ENCODE measurements around the gene COL1A1. TPM values are rescaled to one million over a fixed set of nuclear protein-coding genes. Genes with fewer than 3 reads are reported as not detected.

The COL1A1 gene
- polyA plus RNA-seq, 1 of the 3 experiments (the other 2 are of a cell fraction) = 1,461 TPM

- TF ChIP-seq REST (IDR thresholded peaks at IDR 0.05; ENCODE audit: low read depth, low read length) (no peak), TCF12 (IDR thresholded peaks at IDR 0.05) (no peak), TAF1 (IDR thresholded peaks at IDR 0.05; ENCODE audit: borderline replicate concordance, low read depth, low read length) (no peak), EZH2phosphoT487 (IDR thresholded peaks at IDR 0.05; ENCODE audit: borderline replicate concordance, low read depth) (no peak), FOXJ3 (CRISPR knock-in tag; IDR thresholded peaks at IDR 0.05) (no peak), FOXM1 (IDR thresholded peaks at IDR 0.05; ENCODE audit: low read depth) (no peak)
Measured at GRCh38 chr17:50144355-50144754, 57.1 kb downstream of the COL1A1 start (continued).

GRCh38 chr17:50143461-50144176 lies 57.8 kb downstream of the COL1A1 start:
- Histone ChIP-seq H3K9ac (no peak overlapping the region), H3K27ac (ENCODE audit: low read depth in 2 of 2, low read length in 1 of 2) (no peak overlapping the region), H3F3A (replicated peaks; ENCODE audit: insufficient read depth) (peaks cover 31% of the 10 kb centered on the region), H3K27me3 (ENCODE audit: insufficient read depth) (no peaks in the 10 kb centered on the region), H3K79me2 (ENCODE audit: insufficient read depth) (peaks cover 66% of the 10 kb centered on the region), H4K20me1 (ENCODE audit: insufficient read depth) (peaks cover 78% of the 10 kb centered on the region), H3K4me2 (no peak overlapping the region), H2AFZ (ENCODE audit: low read depth) (no peak overlapping the region), H3K9me2 (no peaks in the 10 kb centered on the region), H3K9me3 (no peaks in the 10 kb centered on the region), H3K36me3 (replicated peaks in 1 of 2; ENCODE audit: control insufficient read depth in 1 of 2, insufficient read depth in 2 of 2, low read length in 1 of 2) (peaks cover 45 to 68% of the 10 kb centered on the region in 2 experiments), H3K4me1 (ENCODE audit: control insufficient read depth in 1 of 2, insufficient read depth in 2 of 2, low read depth in 1 of 2, low read length in 1 of 2) (peaks cover 21 to 36% of the 10 kb centered on the region in 2 experiments; a peak in 3 of 4 replicates), H3K4me3 (ENCODE audit: low read depth in 2 of 2, low read length in 1 of 2) (no peak overlapping the region)
- POLR2A ChIA-PET = no interaction called here
- CTCF ChIA-PET = interaction anchor here (1.0 to 9.3 kb wide), 6 partner anchors 18 to 155 kb away, joined by 3 to 117 read pairs (median 6); partner anchors contain the start of gene PDK2
- WGBS (ENCODE audit: low lambda C conversion rate) = 94% methylated on average over 17 of the region's 20 CpGs
- DNase-seq = no peak
- no peak for TF ChIP-seq MAX (IDR thresholded peaks at IDR 0.05; ENCODE audit: low read depth)
- no peak for TF ChIP-seq CTCF (IDR thresholded peaks at IDR 0.05)
- no peak for TF ChIP-seq ELF1 (IDR thresholded peaks at IDR 0.05)
- TF ChIP-seq MXI1 (IDR thresholded peaks at IDR 0.05; ENCODE audit: low read depth, low read length) = no peak
- no peak for TF ChIP-seq RFX5 (IDR thresholded peaks at IDR 0.05; ENCODE audit: low read length)
- no peak for TF ChIP-seq PBX3 (IDR thresholded peaks at IDR 0.05)
- no peak for TF ChIP-seq SIN3A (IDR thresholded peaks at IDR 0.05; ENCODE audit: borderline replicate concordance, low read depth, low read length)
- TF ChIP-seq IRF3 (IDR thresholded peaks at IDR 0.05; ENCODE audit: low read depth, low read length) = no peak
- no peak for TF ChIP-seq MEF2A (IDR thresholded peaks at IDR 0.05; ENCODE audit: borderline replicate concordance, low read depth)
- TF ChIP-seq GABPA (IDR thresholded peaks at IDR 0.05; ENCODE audit: low read depth) = no peak
- no peak for TF ChIP-seq NFIC (IDR thresholded peaks at IDR 0.05; ENCODE audit: borderline replicate concordance)
